Measurements from ENCODE around the gene MXRA8. TPM values are rescaled to one million over a fixed set of nuclear protein-coding genes. Genes with fewer than 3 reads are reported as not detected.

The MXRA8 gene
- total and polyA plus RNA-seq, 9 of the 15 experiments (the other 6 are each of a cell fraction or from before 2014, with no cell fraction given), result 0.66 to 11.3 (median 6.3) TPM

- Histone ChIP-seq H2AFZ (ENCODE audit: low read depth, low read length) (no peak overlapping the region), H3K4me3 (no peak overlapping the region), H3K4me2 (ENCODE audit: insufficient read depth, low read length) (no peak overlapping the region), H3K9ac (ENCODE audit: insufficient read depth in 1 of 2, low read depth in 2 of 2, low read length in 2 of 2) (peak overlapping the region in 1 of 2 experiments; percentile 83; a peak in 2 of 4 replicates), H3K9me3 (replicated peaks; ENCODE audit: control insufficient read depth, insufficient read depth, low read depth, low read length) (no peaks in the 10 kb centered on the region), H3K27me3 (ENCODE audit: control insufficient read depth in 2 of 2, insufficient read depth in 2 of 2, low read length in 2 of 2) (no peaks in the 10 kb centered on the region), H3K36me3 (ENCODE audit: control insufficient read depth, insufficient read depth, low read length) (peaks cover 80% of the 10 kb centered on the region), H4K20me1 (replicated peaks; ENCODE audit: control insufficient read depth, insufficient read depth, low read length) (peaks cover 28% of the 10 kb centered on the region; the same call in 1 of the 2 replicates), H3K79me2 (ENCODE audit: control insufficient read depth, insufficient read depth, low read length) (peaks cover 66% of the 10 kb centered on the region), H3K27ac (ENCODE audit: extremely low read depth, low read depth, low read length) (no peak overlapping the region; the same call in 2 of the 3 replicates), H3K4me1 (replicated peaks in 1 of 2; ENCODE audit: control insufficient read depth in 2 of 2, insufficient read depth in 2 of 2, low read length in 2 of 2) (peaks cover 37 to 82% of the 10 kb centered on the region in 2 experiments), H3K9me1 (ENCODE audit: control insufficient read depth, insufficient read depth, low read length) (peaks cover 13% of the 10 kb centered on the region)
- WGBS (ENCODE audit: insufficient coverage, low coverage, missing lambda C conversion rate), result 86% methylated on average over 36 of the region's 36 CpGs
- no peak for DNase-seq (ENCODE audit: extremely low read depth in 1 of 4, low spot score in 3 of 4)
- no peak for FAIRE-seq
- ChIA-PET CTCF (ENCODE audit: low intra/inter-chr PET ratio) (no interaction called here), POLR2A (interaction anchor here (0.8 to 4.3 kb wide), 3 partner anchors 8 to 111 kb away, joined by 3 to 30 read pairs (median 3); no protein-coding TSS in a partner anchor)
- in situ Hi-C loops (cut with MboI), result no loop called here
- ATAC-seq, result no peak
- BruUV-seq (replicated peaks), result no TSS peak
- intact Hi-C loops (cut with micrococcal nuclease), result no loop called here
- no peak for TF ChIP-seq TSHZ1 (CRISPR knock-in tag; IDR thresholded peaks at IDR 0.05)
- TF ChIP-seq RB1 (IDR thresholded peaks at IDR 0.05; ENCODE audit: low read depth), result no peak
- no peak for TF ChIP-seq EP300 (IDR thresholded peaks at IDR 0.05; ENCODE audit: low read length)
- TF ChIP-seq RFX7 (CRISPR knock-in tag; IDR thresholded peaks at IDR 0.05), result no peak
- peak; percentile 94 for TF ChIP-seq ZBTB33 (CRISPR knock-in tag; IDR thresholded peaks at IDR 0.05)
- TF ChIP-seq CREB3 (tag; conservative IDR thresholded peaks at IDR 0.05; ENCODE audit: low read depth), result no peak
- TF ChIP-seq RBFOX2 (IDR thresholded peaks at IDR 0.05; ENCODE audit: low read depth, low read length), result peak; percentile 57; the same call in 1 of the 2 replicates
- no peak for TF ChIP-seq THRB (CRISPR knock-in tag; conservative IDR thresholded peaks at IDR 0.05)
- TF ChIP-seq POLR2G (IDR thresholded peaks at IDR 0.05; ENCODE audit: low read depth, low read length), result peak; percentile 57
Observed at GRCh38 chr1:1318777-1319645, 39.3 kb downstream of the MXRA8 start.
